H9 (cell line): ENCODE measurements around the gene NDST1. TPM values are rescaled to one million over a fixed set of nuclear protein-coding genes. Genes with fewer than 3 reads are reported as not detected.

Experiments
- DNase-seq: peaks from one replicate; pipeline ENCODE4 v3.0.0-alpha.2; 2017
- H2AFZ ChIP-seq: one replicate; pipeline ENCODE4 v1.6.1; 2013; ENCODE audit warnings: mild to moderate bottlenecking, low read length, control low read depth, moderate library complexity
- H2AK5ac ChIP-seq: 2 replicates; pipeline ENCODE4 v1.6.1; 2013; ENCODE audit warnings: low read length, control low read depth, mixed read lengths; ENCODE audit not compliant: insufficient read length
- H2BK120ac ChIP-seq: one replicate; pipeline ENCODE4 v1.6.1; 2013; ENCODE audit warnings: low read depth, mild to moderate bottlenecking, low read length, control low read depth, inconsistent platforms; ENCODE audit not compliant: poor library complexity, severe bottlenecking
- H2BK12ac ChIP-seq: 2 replicates; pipeline ENCODE4 v1.6.1; 2013; ENCODE audit warnings: low read length, control low read depth, mixed read lengths, low read depth; ENCODE audit not compliant: insufficient read length
- H2BK15ac ChIP-seq: 2 replicates; pipeline ENCODE4 v1.6.1; 2013; ENCODE audit warnings: low read depth, low read length, control low read depth
- H2BK20ac ChIP-seq: one replicate; pipeline ENCODE4 v1.6.1; 2013; ENCODE audit warnings: low read depth, mild to moderate bottlenecking, low read length, control low read depth, inconsistent platforms; ENCODE audit not compliant: poor library complexity, severe bottlenecking
- H2BK5ac ChIP-seq: 2 replicates; pipeline ENCODE4 v1.6.1; 2013; ENCODE audit warnings: low read length, control low read depth, mixed read lengths; ENCODE audit not compliant: insufficient read length
- H3K14ac ChIP-seq: 2 replicates; pipeline ENCODE4 v1.6.1; 2013; ENCODE audit warnings: low read length, control low read depth; ENCODE audit not compliant: insufficient read depth
- H3K18ac ChIP-seq: 2 replicates; pipeline ENCODE4 v1.6.1; 2013; ENCODE audit warnings: low read depth, mild to moderate bottlenecking, mixed read lengths, low read length, control low read depth; ENCODE audit not compliant: insufficient read length
- H3K23ac ChIP-seq: 2 replicates; pipeline ENCODE4 v1.6.1; 2013; ENCODE audit warnings: low read length, control low read depth, mixed read lengths, low read depth; ENCODE audit not compliant: insufficient read length
- H3K23me2 ChIP-seq: 2 replicates; pipeline ENCODE4 v1.6.1; 2013; ENCODE audit warnings: low read depth, mild to moderate bottlenecking, mixed read lengths, low read length, control low read depth; ENCODE audit not compliant: insufficient read length, poor library complexity, severe bottlenecking
- H3K27ac ChIP-seq: 2 replicates; pipeline ENCODE4 v1.5.1; 2013; ENCODE audit warnings: low read length, control low read depth, mixed read lengths, low read depth; ENCODE audit not compliant: insufficient read length
- H3K27me3 ChIP-seq: 2 replicates; pipeline ENCODE4 v1.6.1; 2013; ENCODE audit warnings: low read length, control low read depth, inconsistent platforms; ENCODE audit not compliant: insufficient read depth
- H3K4ac ChIP-seq: 2 replicates; pipeline ENCODE4 v1.6.1; 2013; ENCODE audit warnings: low read depth, mild to moderate bottlenecking, control low read depth, inconsistent platforms, low read length, moderate library complexity
- H3K4me1 ChIP-seq: 2 replicates; pipeline ENCODE4 v1.6.1; 2013; ENCODE audit warnings: low read length, control low read depth, inconsistent platforms; ENCODE audit not compliant: insufficient read depth
- H3K4me2 ChIP-seq: 2 replicates; pipeline ENCODE4 v1.6.1; 2013; ENCODE audit warnings: low read length, control low read depth, mixed read lengths; ENCODE audit not compliant: insufficient read length, insufficient read depth
- H3K56ac ChIP-seq: 2 replicates; pipeline ENCODE4 v1.6.1; 2013; ENCODE audit warnings: low read depth, mild to moderate bottlenecking, mixed read lengths, low read length, control low read depth; ENCODE audit not compliant: insufficient read length
- H3K79me1 ChIP-seq: 2 replicates; pipeline ENCODE4 v1.6.1; 2013; ENCODE audit warnings: low read depth, mild to moderate bottlenecking, moderate library complexity, low read length, control low read depth, inconsistent platforms; ENCODE audit not compliant: insufficient read depth, poor library complexity, severe bottlenecking
- H3K79me2 ChIP-seq: 2 replicates; pipeline ENCODE4 v1.6.1; 2013; ENCODE audit warnings: low read length, control low read depth, inconsistent platforms; ENCODE audit not compliant: insufficient read depth
- H3K9ac ChIP-seq: 2 replicates; pipeline ENCODE4 v1.6.1; 2013; ENCODE audit warnings: low read length, control low read depth, mixed read lengths; ENCODE audit not compliant: insufficient read length; ENCODE audit errors: extremely low read depth
- H3K9me3 ChIP-seq: one replicate; pipeline ENCODE4 v1.6.1; 2013; ENCODE audit warnings: low read depth, low read length, inconsistent platforms; ENCODE audit not compliant: control insufficient read depth
- H3T11ph ChIP-seq: one replicate; pipeline ENCODE4 v1.6.1; 2013; ENCODE audit warnings: mild to moderate bottlenecking, low read length, control low read depth, inconsistent platforms
- H4K20me1 ChIP-seq: one replicate; pipeline ENCODE4 v1.6.1; 2013; ENCODE audit not compliant: control insufficient read depth, insufficient read length, insufficient read depth
- H4K5ac ChIP-seq: 2 replicates; pipeline ENCODE4 v1.6.1; 2013; ENCODE audit warnings: low read depth, mild to moderate bottlenecking, mixed read lengths, low read length, control low read depth; ENCODE audit not compliant: insufficient read length
- H4K8ac ChIP-seq: replicated peaks from 2 replicates; pipeline ENCODE4 v1.6.1; 2013; ENCODE audit warnings: low read length, control low read depth, mixed read lengths, low read depth; ENCODE audit not compliant: insufficient read length
- H4K91ac ChIP-seq: 2 replicates; pipeline ENCODE4 v1.6.1; 2013; ENCODE audit warnings: low read depth, mild to moderate bottlenecking, moderate library complexity, mixed read lengths, low read length, control low read depth; ENCODE audit not compliant: insufficient read length
- H3K27ac Mint-ChIP-seq, 3 experiments: 2 replicates in 2 of 3; 3 replicates in 1 of 3; pipeline ENCODE4 v1.8.0; 2020 to 2021; ENCODE audit warnings: mixed read lengths in 3 of 3, mild to moderate bottlenecking in 1 of 3, moderate library complexity in 1 of 3
- H3K27me3 Mint-ChIP-seq: 2 replicates; pipeline ENCODE4 v1.8.0; 2021; ENCODE audit warnings: low read depth, mild to moderate bottlenecking, moderate library complexity, mixed read lengths
- H3K36me3 Mint-ChIP-seq, 3 experiments: 2 replicates in 2 of 3; 3 replicates in 1 of 3; pipeline ENCODE4 v1.8.0; 2020 to 2021; ENCODE audit warnings: low read depth in 3 of 3, mixed read lengths in 3 of 3; ENCODE audit not compliant: insufficient read depth in 1 of 3
- H3K4me1 Mint-ChIP-seq, 2 experiments: 2 replicates each; pipeline ENCODE4 v1.8.0; 2020; ENCODE audit warnings: mixed read lengths in 2 of 2
- H3K4me3 Mint-ChIP-seq, 2 experiments: 2 replicates in 1 of 2; 3 replicates in 1 of 2; pipeline ENCODE4 v1.8.0; 2020 to 2021; ENCODE audit warnings: mild to moderate bottlenecking in 2 of 2, mixed read lengths in 2 of 2, moderate library complexity in 1 of 2
- H3K9me3 Mint-ChIP-seq, 2 experiments: 2 replicates in 1 of 2; 3 replicates in 1 of 2; pipeline ENCODE4 v1.8.0; 2020; ENCODE audit warnings: mild to moderate bottlenecking in 2 of 2, mixed read lengths in 2 of 2, moderate library complexity in 1 of 2
- WGBS: extraction: QIAGEN DNeasy Blood & Tissue Kit; methylation state at CpG from one replicate; pipeline ENCODE4 v1.1.7; 2013; ENCODE audit warnings: missing lambda C conversion rate, low lambda C conversion rate, mixed read lengths; ENCODE audit not compliant: insufficient read length; ENCODE audit errors: extremely low coverage; 5-methylcytosine and 5-hydroxymethylcytosine counted together
- total RNA-seq: library from RNA; stranded (reverse); gene quantifications from 2 replicates; pipeline ENCODE4 v1.2.1, GENCODE V29; 2021
- TF ChIP-seq, protein P1 (sequence below): fragments of 200-600 bp; sonication (generic); conservative IDR thresholded peaks from 3 replicates; pipeline ENCODE4 v1.8.0; 2021; ENCODE audit warnings: antibody characterized with exemption, mild to moderate bottlenecking

The NDST1 gene
- total RNA-seq, 1 experiment from 2014 or later, result 65.5 TPM

DNA sequence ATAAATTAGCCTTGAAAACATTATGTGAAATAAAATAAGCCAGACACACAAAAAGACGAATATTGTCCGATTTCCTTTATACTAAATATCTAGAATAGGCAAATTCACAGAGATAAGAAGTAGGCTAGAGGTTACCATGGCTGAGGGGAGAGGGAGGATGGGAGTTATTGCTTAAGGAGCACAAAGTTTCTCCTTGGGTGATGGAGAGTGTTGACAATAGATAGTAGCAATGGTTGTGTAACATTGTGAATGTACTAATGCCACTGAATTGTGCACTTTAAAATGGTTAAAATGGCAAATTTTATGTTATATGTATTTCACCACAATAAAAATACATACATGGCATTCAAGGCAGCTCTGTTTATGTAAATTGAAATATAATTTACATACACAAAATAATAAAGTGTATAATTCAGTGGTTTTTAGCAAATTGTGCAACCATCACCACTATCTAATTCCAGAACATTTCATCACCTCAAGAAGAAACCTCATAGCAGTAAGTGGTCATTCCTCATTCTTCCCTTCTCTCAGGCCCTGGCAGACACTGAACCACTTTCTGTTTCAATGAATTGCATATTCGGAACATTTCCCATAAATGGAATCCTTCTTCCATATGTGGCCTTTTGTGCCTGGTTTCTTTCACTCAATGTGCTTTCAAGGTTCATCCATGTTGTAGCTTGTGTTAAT is 59.2 kb downstream of the NDST1 start:
- TF ChIP-seq, protein P1, sequence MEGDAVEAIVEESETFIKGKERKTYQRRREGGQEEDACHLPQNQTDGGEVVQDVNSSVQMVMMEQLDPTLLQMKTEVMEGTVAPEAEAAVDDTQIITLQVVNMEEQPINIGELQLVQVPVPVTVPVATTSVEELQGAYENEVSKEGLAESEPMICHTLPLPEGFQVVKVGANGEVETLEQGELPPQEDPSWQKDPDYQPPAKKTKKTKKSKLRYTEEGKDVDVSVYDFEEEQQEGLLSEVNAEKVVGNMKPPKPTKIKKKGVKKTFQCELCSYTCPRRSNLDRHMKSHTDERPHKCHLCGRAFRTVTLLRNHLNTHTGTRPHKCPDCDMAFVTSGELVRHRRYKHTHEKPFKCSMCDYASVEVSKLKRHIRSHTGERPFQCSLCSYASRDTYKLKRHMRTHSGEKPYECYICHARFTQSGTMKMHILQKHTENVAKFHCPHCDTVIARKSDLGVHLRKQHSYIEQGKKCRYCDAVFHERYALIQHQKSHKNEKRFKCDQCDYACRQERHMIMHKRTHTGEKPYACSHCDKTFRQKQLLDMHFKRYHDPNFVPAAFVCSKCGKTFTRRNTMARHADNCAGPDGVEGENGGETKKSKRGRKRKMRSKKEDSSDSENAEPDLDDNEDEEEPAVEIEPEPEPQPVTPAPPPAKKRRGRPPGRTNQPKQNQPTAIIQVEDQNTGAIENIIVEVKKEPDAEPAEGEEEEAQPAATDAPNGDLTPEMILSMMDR, result no peak
- Mint-ChIP-seq H3K27me3 (peaks cover 1% of the 10 kb centered on the region), H3K4me1 (peaks cover 0 to 3% of the 10 kb centered on the region in 2 experiments; a peak in 2 of 4 replicates), H3K27ac (no peak overlapping the region), H3K36me3 (no peaks in the 10 kb centered on the region), H3K9me3 (no peaks in the 10 kb centered on the region; a peak in 1 of 5 replicates), H3K4me3 (no peak overlapping the region)
- H4K91ac ChIP-seq, result no peak overlapping the region
- H2AK5ac ChIP-seq, result no peak overlapping the region
- no peak overlapping the region for H3K56ac ChIP-seq
- H3K4me1 ChIP-seq, result no peaks in the 10 kb centered on the region
- no peak overlapping the region for H3K18ac ChIP-seq
- no peaks in the 10 kb centered on the region for H3K79me2 ChIP-seq
- no peaks in the 10 kb centered on the region for H3K79me1 ChIP-seq
- no peak overlapping the region for H3K4me2 ChIP-seq
- H3K9me3 ChIP-seq, result no peaks in the 10 kb centered on the region
- H3T11ph ChIP-seq, result no peak overlapping the region
- no peak overlapping the region for H3K23ac ChIP-seq
- no peak overlapping the region for H3K27ac ChIP-seq
- no peak overlapping the region for H2BK12ac ChIP-seq
- H2BK120ac ChIP-seq, result no peak overlapping the region
- no peak overlapping the region for H3K9ac ChIP-seq
- H2BK15ac ChIP-seq, result no peak overlapping the region
- no peaks in the 10 kb centered on the region for H3K27me3 ChIP-seq
- no peak overlapping the region for H2AFZ ChIP-seq
- no peak overlapping the region for H4K5ac ChIP-seq
- no peak overlapping the region for H3K4ac ChIP-seq
- DNase-seq, result no peak
- no peak overlapping the region for H2BK20ac ChIP-seq
- H4K8ac ChIP-seq, result no peak overlapping the region
- no CpG with 5 or more reads among the region's 3 CpGs for WGBS
- no peaks in the 10 kb centered on the region for H3K23me2 ChIP-seq
- H2BK5ac ChIP-seq, result no peak overlapping the region
- H4K20me1 ChIP-seq, result no peaks in the 10 kb centered on the region
- H3K14ac ChIP-seq, result no peak overlapping the region
